Brain microvascular endothelial cell (primary cell): ENCODE measurements around the gene PCYT1A.
"Not testable (repeated sequence)": the region's sequence is repeated elsewhere in the genome, so short reads cannot be mapped to it uniquely, and the experiment has no call there.

Experiments used
- DNase-seq: peaks from one replicate; pipeline ENCODE4 v3.0.0-alpha.2; 2020
- H3K27ac ChIP-seq: fragments of 250-450 bp; sonication (Bioruptor Pico); 2 replicates; pipeline ENCODE4 v1.5.1; 2020; ENCODE audit warnings: mild to moderate bottlenecking, moderate library complexity
- H3K27me3 ChIP-seq: fragments of 250-450 bp; sonication (Bioruptor Pico); replicated peaks from 2 replicates; pipeline ENCODE4 v1.5.1; 2020; ENCODE audit warnings: mild to moderate bottlenecking
- H3K36me3 ChIP-seq: fragments of 250-450 bp; sonication (Bioruptor Pico); replicated peaks from 2 replicates; pipeline ENCODE4 v1.5.1; 2020; ENCODE audit warnings: mild to moderate bottlenecking
- H3K4me3 ChIP-seq: 2 replicates; pipeline ENCODE4 v1.5.1; 2011; ENCODE audit warnings: low read depth, mild to moderate bottlenecking, control low read depth, low read length, moderate library complexity
- CTCF ChIP-seq: IDR thresholded peaks from 2 replicates; pipeline ENCODE4 v1.5.1; 2011; ENCODE audit warnings: low read depth, mild to moderate bottlenecking, moderate library complexity, low read length, control low read depth, inconsistent platforms; ENCODE audit errors: missing control alignments
- in situ Hi-C: cut with HindIII; loops from 2 replicates; pipeline ENCODE4 v1.10.0; 2017; ENCODE audit warnings: low sequenced_read_pairs, low pct_ligation_motif_present

Gene PCYT1A

GRCh38 chr3:196251918-196252317 is 35.6 kb downstream of the PCYT1A start:
- H3K36me3 ChIP-seq, result peaks cover 41% of the 10 kb centered on the region
- DNase-seq, result no peak
- no peak overlapping the region for H3K27ac ChIP-seq
- in situ Hi-C loops, result no loop called here
- no peaks in the 10 kb centered on the region for H3K27me3 ChIP-seq
- TF ChIP-seq CTCF, result no peak
- H3K4me3 ChIP-seq, result no peak overlapping the region

- H3K4me3 ChIP-seq, result no peak overlapping the region
- no peak for TF ChIP-seq CTCF
- peak; percentile 76 for DNase-seq
Observed at GRCh38 chr3:196246612-196247308, 40.8 kb downstream of the PCYT1A start.

GRCh38 chr3:196244166-196244565 is 43.4 kb downstream of the PCYT1A start:
- H3K36me3 ChIP-seq, result peaks cover 48% of the 10 kb centered on the region
- DNase-seq, H3K27me3 ChIP-seq, H3K27ac ChIP-seq, H3K4me3 ChIP-seq, in situ Hi-C loops: not testable (repeated sequence)

More at GRCh38 chr3:196246612-196247308, 40.8 kb downstream of the PCYT1A start:
- peak overlapping the region; percentile 60 for H3K27ac ChIP-seq
- no peaks in the 10 kb centered on the region for H3K27me3 ChIP-seq
- H3K36me3 ChIP-seq, result peaks cover 34% of the 10 kb centered on the region
- in situ Hi-C loops, result no loop called here

GRCh38 chr3:196241704-196242103 is 45.8 kb downstream of the PCYT1A start:
- Histone ChIP-seq H3K27ac (no peak overlapping the region), H3K27me3 (no peaks in the 10 kb centered on the region), H3K36me3 (peaks cover 48% of the 10 kb centered on the region), H3K4me3 (no peak overlapping the region)
- in situ Hi-C loops, result no loop called here
- no peak for DNase-seq
- TF ChIP-seq CTCF, result no peak

- in situ Hi-C loops, result no loop called here
- Histone ChIP-seq H3K27me3 (no peaks in the 10 kb centered on the region), H3K27ac (no peak overlapping the region), H3K4me3 (no peak overlapping the region), H3K36me3 (peaks cover 40% of the 10 kb centered on the region)
- DNase-seq, result no peak
- no peak for TF ChIP-seq CTCF
Observed at GRCh38 chr3:196240424-196240823, 47.1 kb downstream of the PCYT1A start.

- peaks cover 38% of the 10 kb centered on the region for H3K36me3 ChIP-seq
- H3K27ac ChIP-seq, result peak overlapping the region; percentile 47
- peak; percentile 56 for DNase-seq
- no peaks in the 10 kb centered on the region for H3K27me3 ChIP-seq
- in situ Hi-C loops, result no loop called here
- H3K4me3 ChIP-seq, result no peak overlapping the region
- TF ChIP-seq CTCF, result no peak
Observed at GRCh38 chr3:196238612-196239560, 48.6 kb downstream of the PCYT1A start.
